NB4 (cell line): Measurements from ENCODE around the gene MTMR10.

Experiments used
- DNase-seq: peaks from one replicate; pipeline ENCODE4 v3.0.0; 2010; ENCODE audit warnings: low read depth
- H3K4me3 ChIP-seq: one replicate; pipeline ENCODE4 v1.5.1; 2011; ENCODE audit warnings: mild to moderate bottlenecking, low read depth, low read length, moderate library complexity
- CTCF ChIP-seq: IDR thresholded peaks from one replicate; pipeline ENCODE4 v1.5.1; 2012; ENCODE audit warnings: low read depth, low read length
- MAX ChIP-seq: IDR thresholded peaks from 2 replicates; pipeline ENCODE4 v1.6.1; 2011; ENCODE audit warnings: low read depth, low read length
- MYC ChIP-seq: IDR thresholded peaks from 2 replicates; pipeline ENCODE4 v1.6.1; 2011; ENCODE audit warnings: low read depth, low read length
- POLR2A ChIP-seq: IDR thresholded peaks from 2 replicates; pipeline ENCODE4 v1.6.1; 2011; ENCODE audit warnings: mild to moderate bottlenecking; ENCODE audit not compliant: insufficient read length; ENCODE audit errors: extremely low read depth

MTMR10 gene

GRCh38 chr15:30917675-30918074 is 73.8 kb downstream of the MTMR10 start:
- DNase-seq = no peak
- TF ChIP-seq MAX (no peak), CTCF (no peak), MYC (no peak), POLR2A (no peak)
- H3K4me3 ChIP-seq = no peak overlapping the region

- DNase-seq = no peak
- no peak overlapping the region for H3K4me3 ChIP-seq
- no peak for TF ChIP-seq CTCF
- TF ChIP-seq POLR2A = no peak
- TF ChIP-seq MYC = no peak
- TF ChIP-seq MAX = no peak
Observed at GRCh38 chr15:30917013-30917412, 74.4 kb downstream of the MTMR10 start.

- no peak for DNase-seq
- no peak for TF ChIP-seq MYC
- TF ChIP-seq CTCF = no peak
- no peak for TF ChIP-seq MAX
- TF ChIP-seq POLR2A = no peak
- H3K4me3 ChIP-seq = no peak overlapping the region
Observed at GRCh38 chr15:30913761-30914160, 77.7 kb downstream of the MTMR10 start.

- DNase-seq = no peak
- H3K4me3 ChIP-seq = no peak overlapping the region
- TF ChIP-seq POLR2A (no peak), MYC (no peak), CTCF (no peak), MAX (no peak)
Observed at GRCh38 chr15:30906366-30906765, 85.1 kb downstream of the MTMR10 start.

GRCh38 chr15:30905821-30906220 is 85.6 kb downstream of the MTMR10 start:
- no peak for DNase-seq
- H3K4me3 ChIP-seq = no peak overlapping the region
- TF ChIP-seq MAX (no peak), MYC (no peak), POLR2A (no peak), CTCF (no peak)

- TF ChIP-seq MAX = no peak
- H3K4me3 ChIP-seq = peak overlapping the region; percentile 72
- DNase-seq = peak; percentile 21
Observed at GRCh38 chr15:30904812-30905211, 86.6 kb downstream of the MTMR10 start.
